Endothelial cell of umbilical vein (primary cell): ENCODE measurements around the gene CD300C.

ENCODE experiments used
- EZH2 ChIP-seq: IDR thresholded peaks from 2 replicates; pipeline ENCODE4 v1.6.1; 2012; ENCODE audit warnings: borderline replicate concordance, low read depth, mild to moderate bottlenecking, moderate library complexity, low read length, inconsistent platforms; ENCODE audit not compliant: severe bottlenecking
- JUN ChIP-seq: IDR thresholded peaks from 2 replicates; pipeline ENCODE4 v1.6.1; 2011; ENCODE audit warnings: borderline replicate concordance, low read depth; ENCODE audit not compliant: insufficient read length, insufficient read depth
- MYC ChIP-seq: IDR thresholded peaks from one replicate; pipeline ENCODE4 v1.6.1; 2011; ENCODE audit warnings: mild to moderate bottlenecking, low read depth, low read length
- POLR2A ChIP-seq: IDR thresholded peaks from 2 replicates; pipeline ENCODE4 v1.6.1; 2012; ENCODE audit warnings: low read depth, mild to moderate bottlenecking, control low read depth, low read length
- POLR2AphosphoS5 ChIP-seq: IDR thresholded peaks from 2 replicates; pipeline ENCODE4 v1.6.1; 2012; ENCODE audit warnings: low read depth, mild to moderate bottlenecking, control low read depth, low read length, moderate library complexity; ENCODE audit not compliant: insufficient read depth
- TF ChIP-seq, protein P1 (sequence below), 2 donors: IDR thresholded peaks; 1 replicate in 1 of 2; 2 replicates in 1 of 2; pipeline ENCODE4 v1.5.1; 2011; ENCODE audit warnings: low read length in 2 of 2, mild to moderate bottlenecking in 2 of 2, moderate library complexity in 2 of 2, control low read depth in 1 of 2, inconsistent platforms in 1 of 2, low read depth in 1 of 2; ENCODE audit not compliant: insufficient read depth in 1 of 2; ENCODE audit errors: extremely low read depth in 1 of 2

DNA sequence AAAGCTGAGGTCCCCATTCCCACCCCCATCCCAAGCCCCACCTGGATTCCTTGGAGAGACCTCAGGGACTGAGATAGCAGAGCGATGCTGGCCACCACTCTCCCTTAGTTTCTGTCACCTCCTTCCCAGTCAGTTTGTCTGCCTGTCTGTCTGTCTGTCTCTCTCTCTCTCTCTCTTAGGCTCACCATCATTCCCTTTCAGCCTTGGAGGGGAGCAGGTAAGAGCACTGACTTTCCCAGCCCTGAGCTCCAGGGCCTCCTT, 20.5 kb downstream of the CD300C start:
- TF ChIP-seq, protein P1, sequence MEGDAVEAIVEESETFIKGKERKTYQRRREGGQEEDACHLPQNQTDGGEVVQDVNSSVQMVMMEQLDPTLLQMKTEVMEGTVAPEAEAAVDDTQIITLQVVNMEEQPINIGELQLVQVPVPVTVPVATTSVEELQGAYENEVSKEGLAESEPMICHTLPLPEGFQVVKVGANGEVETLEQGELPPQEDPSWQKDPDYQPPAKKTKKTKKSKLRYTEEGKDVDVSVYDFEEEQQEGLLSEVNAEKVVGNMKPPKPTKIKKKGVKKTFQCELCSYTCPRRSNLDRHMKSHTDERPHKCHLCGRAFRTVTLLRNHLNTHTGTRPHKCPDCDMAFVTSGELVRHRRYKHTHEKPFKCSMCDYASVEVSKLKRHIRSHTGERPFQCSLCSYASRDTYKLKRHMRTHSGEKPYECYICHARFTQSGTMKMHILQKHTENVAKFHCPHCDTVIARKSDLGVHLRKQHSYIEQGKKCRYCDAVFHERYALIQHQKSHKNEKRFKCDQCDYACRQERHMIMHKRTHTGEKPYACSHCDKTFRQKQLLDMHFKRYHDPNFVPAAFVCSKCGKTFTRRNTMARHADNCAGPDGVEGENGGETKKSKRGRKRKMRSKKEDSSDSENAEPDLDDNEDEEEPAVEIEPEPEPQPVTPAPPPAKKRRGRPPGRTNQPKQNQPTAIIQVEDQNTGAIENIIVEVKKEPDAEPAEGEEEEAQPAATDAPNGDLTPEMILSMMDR (IDR thresholded peaks at IDR 0.05; ENCODE audit: extremely low read depth in 1 of 2, insufficient read depth in 1 of 2, low read depth in 1 of 2, low read length in 2 of 2), result no peak
- TF ChIP-seq POLR2A (no peak), EZH2 (no peak), POLR2AphosphoS5 (no peak), JUN (no peak), MYC (no peak)
